Superior temporal gyrus (tissue), 1 donor: ENCODE data around the gene SLC30A10.
"Not testable (repeated sequence)": the region's sequence is repeated elsewhere in the genome, so short reads cannot be mapped to it uniquely, and the experiment has no call there.

Experiments used
- DNase-seq: peaks from one replicate; pipeline ENCODE4 v3.0.0-alpha.2; 2016; ENCODE audit errors: extremely low spot score

Gene SLC30A10

DNA sequence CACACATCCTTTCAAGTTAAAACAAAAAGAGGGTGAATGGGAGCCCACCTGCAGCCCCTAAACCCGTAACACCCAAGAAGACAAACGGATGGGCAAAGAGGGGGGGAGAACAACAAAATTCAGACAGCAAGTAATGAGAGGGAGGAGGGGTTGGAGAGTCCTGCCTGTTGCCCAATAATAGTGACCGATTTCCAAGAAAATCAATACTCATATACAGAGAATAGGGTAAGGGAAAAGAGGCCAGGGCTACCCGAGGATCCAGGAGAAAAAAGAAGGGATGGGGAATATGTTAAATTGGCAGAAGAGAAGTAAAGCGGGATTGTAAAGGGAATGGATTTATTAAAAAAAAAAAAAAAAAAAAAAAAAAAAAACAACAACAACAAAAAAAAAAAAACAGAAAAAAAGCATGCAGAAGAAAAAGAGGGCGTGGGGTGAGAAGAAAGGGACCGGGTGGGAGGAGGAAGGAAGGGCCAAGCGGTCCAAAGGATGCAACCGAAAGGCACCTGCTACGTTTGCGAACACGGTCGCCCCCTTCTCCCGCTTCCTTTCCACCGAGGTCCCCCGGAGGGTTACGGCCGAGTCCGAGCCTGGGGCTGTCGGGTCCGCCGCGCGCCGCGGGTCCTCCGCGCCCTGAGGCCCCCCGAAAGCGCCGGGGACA, 930 bp downstream of the SLC30A10 start:
- DNase-seq: no peak

DNA sequence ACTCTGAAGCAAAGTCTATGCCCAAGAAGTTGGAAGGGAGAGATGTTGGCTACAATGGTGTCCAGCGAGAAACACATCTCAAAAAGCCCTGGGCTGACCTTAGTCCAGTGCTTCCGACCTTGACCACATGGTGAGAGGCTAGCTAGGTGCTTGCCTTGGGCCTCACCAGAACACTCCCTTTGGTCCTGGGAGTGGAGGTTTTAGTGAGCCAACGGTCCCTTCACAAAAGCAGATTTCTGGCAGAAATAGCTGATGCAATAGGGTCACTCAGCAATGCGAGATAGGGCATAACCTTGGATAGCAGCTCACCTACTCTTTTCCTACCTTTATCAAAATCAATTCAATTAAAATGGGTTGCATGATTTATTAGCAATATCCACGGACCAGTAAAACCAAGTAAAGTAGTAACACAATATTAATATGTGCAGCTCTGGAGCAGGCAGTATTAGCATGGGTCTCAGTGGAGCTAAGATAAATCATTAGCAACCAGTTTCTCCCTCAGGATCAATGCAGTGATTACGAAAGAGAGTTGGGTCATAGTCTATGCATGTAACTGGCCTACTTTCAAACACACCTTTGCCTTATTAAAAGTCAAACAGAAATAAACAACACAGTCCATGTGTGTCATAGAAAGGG, 1.9 kb downstream of the SLC30A10 start:
- no peak for DNase-seq

- no peak for DNase-seq
These were observed 4.0 kb downstream of the SLC30A10 start for GRCh38 chr1:219924342-219924741.

GRCh38 chr1:219917851-219918466, 10.4 kb downstream of the SLC30A10 start:
- no peak for DNase-seq

DNA sequence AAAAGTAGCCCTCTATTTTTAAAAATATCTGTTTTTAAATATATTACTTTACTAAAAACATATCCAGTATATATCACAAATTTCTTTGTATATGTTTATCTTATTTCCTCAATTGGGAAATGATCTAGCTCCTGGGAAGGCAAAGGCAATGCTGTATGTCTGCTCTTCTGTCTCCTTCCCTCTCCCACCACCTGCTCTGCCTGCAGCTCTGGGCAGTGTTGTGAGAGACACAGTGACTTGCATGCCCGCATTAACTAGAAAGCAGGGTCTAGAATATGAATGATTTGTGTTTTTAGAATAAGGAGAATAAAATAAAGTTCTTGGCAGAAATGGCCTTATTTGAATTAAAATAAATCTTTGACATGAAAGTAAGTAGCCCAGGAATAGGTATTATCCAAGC, 11.1 kb downstream of the SLC30A10 start:
- no peak for DNase-seq

DNA sequence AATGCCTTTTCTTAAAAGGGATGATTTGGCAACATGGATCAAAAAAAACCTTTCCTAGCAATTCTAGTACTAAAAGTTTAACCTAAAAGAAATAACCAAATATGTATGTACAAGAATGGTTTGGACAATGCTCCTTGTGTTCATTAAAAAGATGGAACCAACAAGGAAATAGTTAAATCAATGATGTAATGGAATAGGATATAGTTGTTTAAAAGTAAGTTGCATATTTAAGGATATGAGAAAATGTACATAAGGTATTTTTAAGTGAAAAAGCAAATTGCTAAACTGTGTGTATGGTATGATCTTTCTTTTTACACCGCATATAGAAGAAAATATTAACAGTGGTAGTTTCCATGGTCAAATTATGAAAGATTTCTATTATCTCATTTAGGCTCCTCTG, 12.1 kb downstream of the SLC30A10 start:
- no peak for DNase-seq

DNA sequence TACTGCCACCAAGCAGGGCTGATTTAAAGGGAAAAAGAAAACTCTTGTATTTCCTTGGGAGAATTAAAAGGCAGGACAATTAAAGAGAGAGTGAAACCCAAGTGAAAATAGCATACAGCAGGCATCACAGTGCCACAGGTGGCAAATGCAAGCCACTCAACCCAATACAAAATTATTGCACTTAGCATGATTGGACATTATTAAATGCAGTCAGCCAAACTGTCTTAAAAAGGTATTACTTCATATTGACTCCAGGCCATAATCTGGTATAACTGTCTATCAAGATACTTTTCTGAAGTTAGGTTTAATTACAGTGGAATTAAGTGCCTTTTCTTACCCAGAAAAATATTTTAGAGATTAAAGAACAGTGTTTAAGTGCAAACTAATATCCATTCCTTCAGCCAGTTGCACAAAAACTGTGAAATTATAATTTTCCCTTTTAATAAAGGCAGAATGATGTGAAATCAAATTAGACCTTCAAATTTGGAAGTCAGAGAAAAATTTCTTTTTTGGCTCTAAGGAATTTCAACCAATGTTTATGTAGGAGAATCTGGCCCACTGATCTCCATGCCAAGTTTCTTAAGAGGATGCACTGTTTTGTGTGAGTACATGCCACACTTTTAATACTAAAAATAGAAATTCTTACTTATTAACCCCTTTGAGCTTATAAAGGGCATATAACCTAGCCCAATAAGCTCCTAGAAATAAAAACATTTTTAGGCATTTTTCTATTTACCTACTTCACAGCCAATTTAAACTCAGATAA, 15.2 kb downstream of the SLC30A10 start:
- no peak for DNase-seq

- DNase-seq: no peak
These were observed 17.6 kb downstream of the SLC30A10 start for GRCh38 chr1:219910716-219911115.

DNA sequence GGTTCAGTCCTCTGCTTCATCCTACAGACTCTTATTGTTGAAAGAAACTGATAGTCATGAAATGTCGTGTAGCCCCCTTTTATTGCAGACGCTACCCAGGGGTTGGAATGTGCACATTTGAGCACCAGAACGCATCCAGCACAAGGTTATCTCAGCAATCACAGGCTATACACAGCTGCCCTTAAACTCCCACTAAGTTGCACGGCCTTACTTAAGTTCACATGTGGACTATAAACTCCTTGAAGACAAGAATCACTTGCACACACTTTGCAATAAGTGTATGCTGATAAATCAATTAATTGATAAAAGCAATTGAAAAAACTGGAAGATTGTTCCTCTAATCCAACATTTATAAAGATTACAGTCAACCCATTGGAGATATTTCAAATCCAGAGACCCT, 18.9 kb downstream of the SLC30A10 start:
- DNase-seq: no peak

DNA sequence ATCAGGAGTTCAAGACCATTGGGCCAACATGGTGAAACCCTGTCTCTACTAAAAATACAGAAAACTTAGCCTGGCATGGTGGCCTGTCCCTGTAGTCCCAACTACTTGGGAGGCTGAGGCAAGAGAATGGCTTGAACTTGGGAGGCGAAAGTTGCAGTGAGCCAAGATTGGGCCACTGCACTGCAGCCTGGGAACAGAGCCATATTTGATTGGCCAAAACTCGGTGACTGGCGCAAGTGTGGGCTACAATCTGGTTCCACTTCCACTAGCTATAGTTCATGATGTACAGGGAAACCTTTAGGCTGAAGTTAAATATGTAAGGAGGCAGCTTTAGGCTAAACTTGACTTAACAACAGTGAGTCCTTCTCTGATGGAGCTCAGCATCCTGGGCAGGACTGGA, 20.2 kb downstream of the SLC30A10 start:
- DNase-seq: no peak

DNA sequence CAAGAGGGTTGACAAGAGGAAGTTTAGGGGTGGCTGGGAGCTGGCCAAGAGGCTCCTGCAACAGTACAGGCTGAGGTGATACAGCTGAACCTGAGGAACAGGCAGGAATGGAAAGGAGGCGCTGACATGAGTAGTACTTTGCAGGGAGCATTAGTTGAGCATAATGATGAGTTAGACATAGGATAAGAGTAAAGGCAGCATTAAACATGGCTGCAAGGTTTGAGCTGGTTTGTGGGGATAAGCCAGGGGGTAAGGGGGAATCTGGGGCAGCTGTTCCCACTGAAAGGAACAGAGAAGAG, 20.6 kb downstream of the SLC30A10 start:
- no peak for DNase-seq

DNA sequence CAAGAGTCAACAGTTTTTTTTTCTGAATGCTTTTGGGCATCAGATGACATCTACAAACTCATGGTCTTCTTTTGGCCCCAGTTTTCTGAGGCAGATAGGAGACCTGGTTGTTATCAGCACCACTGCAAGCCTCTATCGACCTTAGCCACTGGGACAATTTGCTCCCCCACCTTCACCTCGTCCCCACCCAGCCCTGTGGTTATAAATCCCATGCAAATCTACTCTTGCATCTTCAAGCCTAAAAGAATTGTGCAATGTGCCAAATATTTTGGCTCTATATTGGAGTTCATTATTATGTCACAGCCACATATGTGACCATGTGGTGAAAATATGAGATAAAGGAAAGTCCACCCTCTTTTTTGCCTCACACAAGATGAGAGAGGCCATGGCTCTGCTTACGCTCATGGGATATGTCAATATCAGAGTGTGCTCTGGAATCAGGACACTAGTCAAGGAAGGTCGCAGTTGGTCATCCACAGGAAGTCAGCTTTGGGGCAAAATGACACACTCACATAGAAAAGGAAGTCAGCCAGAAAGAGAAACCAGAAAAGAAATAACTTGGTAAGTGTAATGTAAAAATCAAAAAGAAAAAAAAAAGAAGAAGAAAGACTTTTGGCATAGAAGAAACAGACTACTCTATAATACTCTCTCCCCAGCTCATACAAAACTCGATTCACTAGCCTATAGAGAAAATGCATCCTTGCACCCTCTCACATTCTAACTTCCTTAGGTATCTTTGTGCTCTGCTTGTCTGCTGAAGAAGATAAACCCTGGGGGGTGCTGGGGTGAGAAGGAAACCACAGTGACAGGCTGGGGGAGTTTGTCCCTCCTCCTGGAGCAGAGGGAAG, 21.2 kb downstream of the SLC30A10 start:
- DNase-seq: no peak

DNA sequence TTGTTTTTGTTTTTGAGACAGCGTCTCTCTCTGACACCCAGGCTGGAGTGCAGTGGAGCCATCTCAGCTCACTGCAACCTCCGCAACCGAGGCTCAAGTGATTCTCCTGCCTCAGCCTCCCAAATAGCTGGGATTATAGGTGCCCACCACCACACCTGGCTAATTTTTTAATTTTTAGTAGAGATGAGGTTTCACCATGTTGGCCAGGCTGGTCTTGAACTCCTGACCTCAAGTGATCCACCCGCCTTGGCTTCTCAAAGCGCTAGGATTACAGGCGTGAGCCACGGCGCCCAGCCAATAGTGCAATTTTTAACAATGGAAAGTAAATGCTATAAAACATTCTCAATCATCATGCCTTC, 21.8 kb downstream of the SLC30A10 start:
- DNase-seq: not testable (repeated sequence)

DNA sequence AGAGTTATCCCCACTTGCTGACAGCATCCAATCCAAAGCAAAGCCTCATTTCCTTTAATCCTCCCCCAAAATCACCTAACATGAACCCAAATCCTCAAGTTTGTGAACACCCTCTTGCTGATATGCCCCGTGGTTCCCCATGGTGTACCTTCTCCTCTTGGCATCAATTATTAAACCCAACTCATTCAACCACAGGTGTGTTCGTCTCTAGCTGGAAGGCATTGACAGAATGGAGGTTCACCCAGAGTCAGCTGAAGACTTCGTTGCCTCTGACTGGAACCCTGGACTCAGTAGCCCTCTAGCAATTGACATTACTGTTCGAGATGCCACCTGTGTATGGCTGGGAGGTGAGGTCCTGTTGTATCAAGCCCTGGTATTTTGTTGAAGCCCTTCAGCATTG, 22.8 kb downstream of the SLC30A10 start:
- no peak for DNase-seq

GRCh38 chr1:219904934-219905333, 23.4 kb downstream of the SLC30A10 start:
- DNase-seq: no peak

DNA sequence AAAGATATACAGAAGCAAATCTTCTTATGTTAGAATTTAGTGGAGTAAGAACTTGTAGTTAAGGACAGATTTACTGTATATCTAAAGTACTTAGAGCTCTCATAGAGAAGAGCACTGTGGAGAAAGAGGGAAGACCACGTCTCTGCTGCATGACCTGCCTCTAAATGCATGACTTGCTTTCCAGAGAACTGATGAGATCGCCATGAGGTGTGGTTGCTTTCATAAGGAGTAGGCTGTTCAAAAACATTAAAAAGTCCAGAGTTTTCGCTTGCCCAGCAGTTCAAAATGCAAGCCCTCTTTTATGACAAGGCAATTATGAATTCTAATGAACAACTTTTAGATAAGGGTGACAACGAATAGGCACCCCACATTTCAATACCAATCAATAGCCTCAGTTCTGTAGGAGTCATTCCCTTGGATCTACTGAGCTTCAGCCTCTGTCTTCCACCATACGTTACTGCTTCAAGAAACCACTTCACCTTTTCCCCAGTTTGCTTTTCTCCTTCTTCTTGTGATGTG, 24.9 kb downstream of the SLC30A10 start:
- no peak for DNase-seq

GRCh38 chr1:219902951-219903350, 25.4 kb downstream of the SLC30A10 start:
- no peak for DNase-seq

DNA sequence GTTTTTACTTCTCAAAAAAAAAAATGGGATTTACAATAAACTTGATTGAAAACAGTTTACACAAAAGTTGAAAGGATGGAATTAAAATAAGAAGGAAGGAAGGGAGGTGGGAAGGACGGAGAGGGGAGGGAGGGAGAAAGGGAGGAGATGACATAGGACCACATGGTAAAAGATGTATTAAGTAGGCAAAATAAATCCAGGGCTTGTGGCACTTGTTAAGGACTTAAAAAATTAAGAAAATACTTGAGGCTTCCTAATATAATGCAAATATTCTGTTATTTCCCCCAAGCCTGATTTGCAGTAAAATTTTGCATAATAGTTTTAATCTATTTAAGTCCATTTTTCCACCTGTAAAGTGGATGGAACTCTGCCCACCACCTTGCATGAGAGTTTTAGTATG, 27.5 kb downstream of the SLC30A10 start:
- DNase-seq: no peak

- no peak for DNase-seq
These were observed 28.2 kb downstream of the SLC30A10 start for GRCh38 chr1:219900201-219900600.

DNA sequence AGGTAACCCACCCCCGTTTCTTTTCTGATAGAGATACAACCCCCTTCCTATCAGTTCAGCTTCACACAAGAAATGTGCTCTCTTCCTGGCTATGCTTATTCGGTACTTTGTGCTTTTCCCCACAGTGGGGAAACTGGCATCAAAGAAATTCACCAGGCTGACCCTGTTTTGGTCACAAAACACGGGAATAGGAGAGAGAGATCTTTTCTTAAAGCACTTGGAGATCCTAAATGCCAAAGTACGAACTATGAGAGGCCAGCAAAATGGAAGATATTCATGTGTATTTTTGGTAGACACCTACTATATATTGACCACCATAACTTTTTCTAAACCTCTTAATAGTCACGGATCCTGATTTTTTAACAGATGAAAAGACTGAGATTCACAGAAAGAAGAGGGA, 30.0 kb downstream of the SLC30A10 start:
- DNase-seq: no peak

GRCh38 chr1:219897914-219898313, 30.4 kb downstream of the SLC30A10 start:
- DNase-seq: no peak

DNA sequence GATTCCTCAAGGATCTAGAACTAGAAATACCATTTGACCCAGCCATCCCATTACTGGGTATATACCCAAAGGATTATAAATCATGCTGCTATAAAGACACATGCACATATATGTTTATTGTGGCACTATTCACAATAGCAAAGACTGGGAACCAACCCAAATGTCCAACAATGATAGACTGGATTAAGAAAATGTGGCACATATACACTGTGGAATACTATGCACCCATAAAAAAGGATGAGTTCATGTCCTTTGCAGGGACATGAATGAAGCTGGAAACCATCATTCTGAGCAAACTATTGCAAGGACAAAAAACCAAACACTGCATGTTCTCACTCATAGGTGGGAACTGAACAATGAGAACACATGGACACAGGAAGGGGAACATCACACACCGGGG, 36.1 kb downstream of the SLC30A10 start:
- not testable (repeated sequence) for DNase-seq
